KOPT-K1 (cell line): ENCODE measurements around the gene CLEC9A.

Experiments
- H3K27ac ChIP-seq: fragments of 200-600 bp; sonication (generic); 2 replicates; pipeline ENCODE4 v1.5.1; 2016; ENCODE audit warnings: antibody characterized with exemption, mild to moderate bottlenecking, low read depth, low read length; ENCODE audit not compliant: poor library complexity, severe bottlenecking
- H3K36me3 ChIP-seq: fragments of 200-600 bp; sonication (generic); 2 replicates; pipeline ENCODE4 v1.5.1; 2017; ENCODE audit warnings: antibody characterized with exemption, mild to moderate bottlenecking, low read length, moderate library complexity; ENCODE audit not compliant: insufficient read depth
- H3K9me3 ChIP-seq: fragments of 200-600 bp; sonication (generic); 2 replicates; pipeline ENCODE4 v1.5.1; 2017; ENCODE audit warnings: antibody characterized with exemption, low read length, mild to moderate bottlenecking; ENCODE audit not compliant: insufficient read depth, poor library complexity, severe bottlenecking

The CLEC9A gene

DNA sequence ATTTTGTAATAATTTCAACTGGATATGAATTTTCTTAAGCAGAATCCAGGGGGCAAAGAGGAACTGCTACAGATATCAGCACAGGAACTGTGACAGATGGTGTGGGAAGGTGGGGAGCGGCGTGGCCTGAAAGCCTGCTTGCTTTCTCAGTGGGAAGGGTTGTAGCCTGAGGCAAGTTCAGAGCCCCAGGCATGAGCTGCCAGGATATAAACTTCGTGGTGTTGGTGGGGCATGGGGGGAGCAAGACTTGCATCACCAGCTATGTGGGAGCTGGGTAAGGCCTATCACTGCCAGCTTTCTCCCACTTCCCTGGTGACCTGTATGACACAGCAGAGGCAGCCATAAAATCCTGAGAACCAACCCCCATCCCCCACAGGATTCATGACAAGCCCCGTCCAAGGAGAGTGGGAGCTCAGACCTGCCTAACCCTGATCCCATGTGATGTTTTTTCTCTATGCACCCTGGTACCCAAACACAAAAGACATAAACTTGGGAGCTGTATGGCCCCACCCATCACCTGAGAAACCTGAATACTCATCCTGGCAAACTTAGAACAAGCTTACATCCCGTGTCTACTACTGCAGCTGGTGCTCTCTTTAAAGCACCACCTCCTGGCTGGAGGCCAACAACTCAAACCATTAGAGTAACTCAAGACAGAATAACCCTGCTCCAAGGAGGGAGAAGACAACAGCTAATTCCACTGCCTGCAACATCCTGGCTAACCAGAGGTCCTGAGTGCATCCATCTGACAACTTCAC, 51.8 kb downstream of the CLEC9A start:
- Histone ChIP-seq H3K36me3 (no peaks in the 10 kb centered on the region), H3K9me3 (peaks cover 31% of the 10 kb centered on the region), H3K27ac (no peak overlapping the region)

- Histone ChIP-seq H3K9me3 (peaks cover 31% of the 10 kb centered on the region), H3K36me3 (no peaks in the 10 kb centered on the region), H3K27ac (no peak overlapping the region)
These were observed 54.3 kb downstream of the CLEC9A start for GRCh38 chr12:10084733-10085132.

DNA sequence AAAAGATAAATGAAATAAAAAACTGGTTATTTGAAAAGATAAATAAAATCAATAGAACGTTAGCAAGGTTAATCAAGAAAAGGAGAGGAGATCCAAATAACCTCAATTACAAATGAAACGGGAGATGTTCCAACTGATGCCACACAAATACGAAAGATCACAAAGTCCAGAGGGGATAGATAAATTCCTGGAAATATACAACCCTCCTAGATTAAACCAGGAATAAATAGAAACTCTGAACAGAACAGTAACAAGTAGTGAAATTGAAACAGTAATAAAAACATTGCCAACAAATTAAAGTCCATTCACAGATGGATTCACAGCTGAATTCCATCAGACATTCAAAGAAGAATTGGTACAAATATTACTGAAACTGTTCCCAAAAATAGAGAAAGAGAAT, 55.9 kb downstream of the CLEC9A start:
- peaks cover 18% of the 10 kb centered on the region for H3K9me3 ChIP-seq
- no peaks in the 10 kb centered on the region for H3K36me3 ChIP-seq
- no peak overlapping the region for H3K27ac ChIP-seq

GRCh38 chr12:10088031-10088430, 57.5 kb downstream of the CLEC9A start:
- Histone ChIP-seq H3K36me3 (no peaks in the 10 kb centered on the region), H3K27ac (no peak overlapping the region), H3K9me3 (peaks cover 12% of the 10 kb centered on the region)

- Histone ChIP-seq H3K9me3 (peaks cover 6% of the 10 kb centered on the region), H3K36me3 (no peaks in the 10 kb centered on the region), H3K27ac (no peak overlapping the region)
These were observed 58.7 kb downstream of the CLEC9A start for GRCh38 chr12:10088955-10089900.

DNA sequence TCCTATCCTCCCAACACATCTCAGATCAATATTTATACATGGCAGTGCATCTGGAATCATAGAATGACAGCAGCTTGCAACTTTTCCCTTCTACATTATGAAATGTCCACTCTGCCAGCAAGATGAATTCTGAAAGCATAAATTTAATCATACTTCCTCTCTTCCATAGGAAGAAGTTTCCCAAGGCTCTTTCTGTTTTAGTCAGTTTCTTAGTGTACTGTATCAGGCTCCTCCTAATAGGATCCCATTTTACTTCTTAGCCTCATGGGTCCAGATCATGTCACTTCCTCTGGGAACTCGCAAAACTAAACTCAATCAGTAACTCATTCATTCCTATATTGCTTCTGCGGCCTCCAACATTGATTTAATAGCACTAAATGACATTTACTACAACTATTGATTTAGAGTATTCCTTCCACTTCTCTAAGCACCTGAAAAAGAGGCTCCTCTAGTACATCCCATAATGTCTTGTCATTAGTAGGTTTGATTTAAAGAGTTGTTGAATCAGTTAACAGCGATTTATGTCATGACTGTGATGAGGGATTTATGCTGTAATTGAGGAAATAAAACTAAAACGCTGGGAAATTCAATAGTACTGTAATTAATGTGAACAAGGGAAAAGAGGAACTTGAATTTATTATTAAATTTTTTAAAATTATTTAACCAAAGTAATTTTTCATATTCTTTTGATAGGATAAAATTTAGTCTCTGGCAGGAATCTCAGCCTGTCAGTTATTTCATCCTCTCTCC, 64.3 kb downstream of the CLEC9A start:
- H3K36me3 ChIP-seq: no peaks in the 10 kb centered on the region
- H3K9me3 ChIP-seq: no peaks in the 10 kb centered on the region

DNA sequence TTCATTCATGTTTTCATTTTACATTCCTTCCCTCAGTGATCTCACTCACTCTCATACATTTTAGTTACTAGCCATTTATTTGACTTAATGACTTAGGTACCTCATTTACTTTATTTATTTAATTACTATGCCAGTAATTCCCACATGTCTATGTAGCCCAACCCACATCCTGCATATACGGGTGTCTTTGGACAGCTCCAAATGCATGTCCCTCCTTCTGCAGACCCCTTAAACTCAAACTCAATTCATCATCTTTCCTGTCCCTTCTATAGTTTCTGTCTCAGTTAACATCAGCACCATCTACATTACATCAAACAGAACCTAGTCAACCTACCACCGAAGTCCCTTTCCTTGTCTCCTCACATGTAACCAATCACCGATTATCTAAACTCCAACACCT, 65.5 kb downstream of the CLEC9A start:
- Histone ChIP-seq H3K9me3 (no peaks in the 10 kb centered on the region), H3K36me3 (no peaks in the 10 kb centered on the region), H3K27ac (no peak overlapping the region)

More for the DNA sequence above, 64.3 kb downstream of the CLEC9A start:
- H3K27ac ChIP-seq: no peak overlapping the region

GRCh38 chr12:10097521-10097920, 67.0 kb downstream of the CLEC9A start:
- Histone ChIP-seq H3K36me3 (no peaks in the 10 kb centered on the region), H3K27ac (no peak overlapping the region)

DNA sequence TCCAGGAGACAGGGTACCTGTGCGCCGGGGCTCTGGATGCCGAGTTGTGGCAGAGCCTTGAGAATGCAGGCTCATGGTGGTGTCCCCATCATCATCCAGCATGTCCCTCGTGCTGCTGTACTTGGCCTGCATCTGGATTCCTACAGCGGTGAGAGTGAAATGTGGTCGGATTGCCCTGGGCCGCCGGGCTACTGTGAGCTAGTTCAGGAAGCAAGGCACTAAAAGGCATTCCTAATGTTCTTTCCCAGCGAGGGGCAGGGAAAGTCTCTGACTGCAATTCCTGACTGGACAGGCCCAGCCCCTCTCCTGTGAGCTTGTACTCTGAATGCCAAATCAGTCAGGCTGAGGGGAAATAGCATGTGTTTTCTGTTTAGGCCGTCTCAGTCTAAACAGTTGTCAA, 68.3 kb downstream of the CLEC9A start, which contains the start of gene CLEC1A:
Gene CLEC1A (minus strand): TSS at position 195 of the 400 bp plus-strand sequence. CDS start 63 bp downstream, at position 132.
- no peak within 1 kb of the TSS for H3K27ac ChIP-seq
- H3K36me3 ChIP-seq: no peaks in the 10 kb centered on the region
- H3K9me3 ChIP-seq: no peaks in the 10 kb centered on the region

More at GRCh38 chr12:10097521-10097920, 67.0 kb downstream of the CLEC9A start:
- H3K9me3 ChIP-seq: no peaks in the 10 kb centered on the region

GRCh38 chr12:10101042-10101579, 70.6 kb downstream of the CLEC9A start:
- H3K27ac ChIP-seq: no peak overlapping the region
- no peaks in the 10 kb centered on the region for H3K9me3 ChIP-seq
- no peaks in the 10 kb centered on the region for H3K36me3 ChIP-seq

GRCh38 chr12:10101648-10102220, 71.3 kb downstream of the CLEC9A start:
- Histone ChIP-seq H3K9me3 (no peaks in the 10 kb centered on the region), H3K36me3 (no peaks in the 10 kb centered on the region), H3K27ac (no peak overlapping the region)

- no peaks in the 10 kb centered on the region for H3K9me3 ChIP-seq
- H3K36me3 ChIP-seq: no peaks in the 10 kb centered on the region
- H3K27ac ChIP-seq: no peak overlapping the region
These were observed 71.8 kb downstream of the CLEC9A start for GRCh38 chr12:10102322-10102721.

- no peaks in the 10 kb centered on the region for H3K36me3 ChIP-seq
- H3K27ac ChIP-seq: no peak overlapping the region
- peaks cover 8% of the 10 kb centered on the region for H3K9me3 ChIP-seq
These were observed 79.9 kb downstream of the CLEC9A start for GRCh38 chr12:10110256-10110844.

GRCh38 chr12:10111451-10111850, 81.0 kb downstream of the CLEC9A start:
- H3K36me3 ChIP-seq: no peaks in the 10 kb centered on the region
- H3K27ac ChIP-seq: no peak overlapping the region
- H3K9me3 ChIP-seq: peaks cover 8% of the 10 kb centered on the region
